ENCODE results near the gene PAX9. TPM values are rescaled to one million over a fixed set of nuclear protein-coding genes. Genes with fewer than 3 reads are reported as not detected.

Gene PAX9
- total RNA-seq, 4 donors from 2014 or later, result 0.34 TPM; not detected in 3

DNA sequence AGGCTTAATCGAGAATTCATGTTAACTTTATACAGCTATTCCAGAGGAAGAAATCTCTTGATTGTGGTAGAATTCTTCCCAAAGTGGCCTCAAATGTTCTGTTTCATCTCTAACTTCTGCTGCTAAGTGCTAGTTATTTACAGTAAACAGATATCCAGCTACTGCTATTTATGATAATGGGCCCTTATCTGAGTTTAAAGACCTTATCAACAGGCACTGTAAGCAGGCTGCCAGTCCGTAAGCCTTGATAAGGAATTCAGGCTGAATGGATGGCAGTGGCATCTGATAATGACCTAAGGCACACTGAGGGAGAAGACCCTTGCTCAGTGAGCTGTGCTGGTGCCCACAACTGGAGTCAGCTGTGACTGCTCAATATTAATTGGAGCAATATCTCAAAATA lies 59.0 kb downstream of the PAX9 start:
- no peak for TF ChIP-seq CTCF (IDR thresholded peaks at IDR 0.05; ENCODE audit: low read depth)

DNA sequence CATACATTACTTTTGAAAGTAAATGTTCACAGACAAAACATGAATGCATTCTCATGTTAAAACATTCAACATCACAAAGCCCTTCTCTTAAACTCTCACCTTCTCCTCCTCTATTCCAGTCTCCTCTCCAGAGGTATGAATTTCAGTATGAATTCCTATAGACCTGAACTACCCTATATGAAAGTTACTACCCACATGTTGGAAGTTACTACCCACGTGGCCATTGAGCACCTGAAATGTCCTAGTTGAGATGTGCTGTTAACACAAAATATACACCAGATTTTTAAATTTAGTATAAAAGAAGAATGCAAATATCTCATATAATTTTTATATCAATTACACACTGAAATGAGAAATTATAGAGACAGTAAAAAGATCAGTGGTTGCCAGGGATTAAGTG lies 60.2 kb downstream of the PAX9 start:
- TF ChIP-seq CTCF (IDR thresholded peaks at IDR 0.05; ENCODE audit: low read depth), result no peak

GRCh38 chr14:36723530-36723929 lies 61.9 kb downstream of the PAX9 start:
- no peak for TF ChIP-seq CTCF (IDR thresholded peaks at IDR 0.05; ENCODE audit: low read depth)

- no peak for TF ChIP-seq CTCF (IDR thresholded peaks at IDR 0.05; ENCODE audit: low read depth)
Measured at GRCh38 chr14:36724162-36724561, 62.5 kb downstream of the PAX9 start.

- no peak for TF ChIP-seq CTCF (IDR thresholded peaks at IDR 0.05; ENCODE audit: low read depth)
Measured at GRCh38 chr14:36726128-36726527, 64.5 kb downstream of the PAX9 start.

Other genes starting within 250 kb of the PAX9 start
- not detected for gene NKX2-1, start 141.6 kb upstream of the PAX9 start, total RNA-seq
- gene NKX2-8, start 79.2 kb upstream of the PAX9 start, total RNA-seq, result not detected